ENCODE data around the gene MAP7D2.
"Not testable (repeated sequence)": the region's sequence is repeated elsewhere in the genome, so short reads cannot be mapped to it uniquely, and the experiment has no call there.

The MAP7D2 gene

DNA sequence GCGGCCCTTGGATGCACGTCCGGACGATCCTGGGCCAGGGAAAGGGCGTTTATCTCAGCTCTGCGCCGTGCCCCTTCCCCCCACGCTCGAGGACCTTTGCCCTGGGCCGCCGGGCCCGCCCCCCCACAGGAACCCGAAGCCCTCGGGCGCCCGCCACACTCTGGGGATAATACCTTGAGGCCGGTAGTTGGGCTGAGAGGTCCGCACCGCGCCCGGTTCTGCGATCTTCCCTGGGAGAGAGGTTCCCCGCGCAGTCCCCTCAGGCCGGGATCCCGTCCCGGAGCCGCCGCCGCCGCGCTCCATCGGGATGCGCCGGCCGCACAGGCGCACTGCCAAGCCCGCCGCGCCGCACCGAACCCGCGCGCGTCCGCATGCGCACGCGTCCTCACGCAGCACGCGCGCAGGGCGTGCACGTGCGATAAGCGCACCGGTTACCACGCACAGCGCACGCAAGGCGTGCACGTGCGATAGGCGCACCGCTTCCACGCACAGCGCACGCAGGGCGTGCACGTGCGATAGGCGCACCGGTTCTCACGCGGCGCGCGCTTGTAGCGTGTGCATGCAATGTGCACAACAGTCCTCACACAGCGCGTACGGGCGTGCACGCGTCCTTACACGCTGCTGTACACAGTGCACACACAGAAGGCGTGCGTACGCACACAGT, at the start of gene MAP7D2:
Gene MAP7D2 (minus strand): TSS at position 331 of the 664 bp plus-strand sequence. CDS start 28 bp downstream, at position 303.
- Histone ChIP-seq H3K4me1 (ENCODE audit: insufficient read depth, poor library complexity, severe bottlenecking) (no peaks in the 10 kb centered on the region), H3K9me3 (ENCODE audit: severe bottlenecking) (no peaks in the 10 kb centered on the region), H3K27me3 (ENCODE audit: insufficient read depth, poor library complexity, severe bottlenecking) (no peaks in the 10 kb centered on the region), H3K27ac (ENCODE audit: poor library complexity, severe bottlenecking) (no peak within 1 kb of the TSS), H3K4me3 (ENCODE audit: severe bottlenecking) (peak within 1 kb of the TSS; percentile 35), H3K36me3 (ENCODE audit: low read depth) (no peaks in the 10 kb centered on the region)
- ATAC-seq (ENCODE audit: low read depth), result peak; percentile 44; the same call in 2 of the 3 replicates
- TF ChIP-seq, protein P1, sequence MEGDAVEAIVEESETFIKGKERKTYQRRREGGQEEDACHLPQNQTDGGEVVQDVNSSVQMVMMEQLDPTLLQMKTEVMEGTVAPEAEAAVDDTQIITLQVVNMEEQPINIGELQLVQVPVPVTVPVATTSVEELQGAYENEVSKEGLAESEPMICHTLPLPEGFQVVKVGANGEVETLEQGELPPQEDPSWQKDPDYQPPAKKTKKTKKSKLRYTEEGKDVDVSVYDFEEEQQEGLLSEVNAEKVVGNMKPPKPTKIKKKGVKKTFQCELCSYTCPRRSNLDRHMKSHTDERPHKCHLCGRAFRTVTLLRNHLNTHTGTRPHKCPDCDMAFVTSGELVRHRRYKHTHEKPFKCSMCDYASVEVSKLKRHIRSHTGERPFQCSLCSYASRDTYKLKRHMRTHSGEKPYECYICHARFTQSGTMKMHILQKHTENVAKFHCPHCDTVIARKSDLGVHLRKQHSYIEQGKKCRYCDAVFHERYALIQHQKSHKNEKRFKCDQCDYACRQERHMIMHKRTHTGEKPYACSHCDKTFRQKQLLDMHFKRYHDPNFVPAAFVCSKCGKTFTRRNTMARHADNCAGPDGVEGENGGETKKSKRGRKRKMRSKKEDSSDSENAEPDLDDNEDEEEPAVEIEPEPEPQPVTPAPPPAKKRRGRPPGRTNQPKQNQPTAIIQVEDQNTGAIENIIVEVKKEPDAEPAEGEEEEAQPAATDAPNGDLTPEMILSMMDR (IDR thresholded peaks at IDR 0.05; ENCODE audit: poor library complexity, severe bottlenecking), result no peak
- DNase-seq (ENCODE audit: low spot score), result no peak

DNA sequence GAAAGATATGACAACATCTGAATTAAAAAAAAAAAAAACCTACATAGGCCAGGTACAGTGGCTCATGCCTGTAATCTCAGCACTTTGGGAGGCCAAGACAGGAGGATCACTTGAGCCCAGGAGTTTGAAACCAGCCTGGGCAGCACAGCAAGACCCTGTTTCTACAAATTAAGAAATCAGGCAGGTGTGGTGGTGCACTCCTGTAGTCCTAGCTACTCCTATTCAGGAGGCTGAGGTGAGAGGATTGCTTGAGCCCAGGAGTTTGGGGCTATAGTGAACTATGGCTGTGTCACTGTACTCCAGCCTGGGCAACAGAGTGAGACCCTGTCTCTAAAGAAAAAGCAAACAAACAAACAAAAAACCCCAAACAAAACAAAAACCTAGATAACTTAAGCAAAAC, 45.8 kb upstream of the MAP7D2 start:
- ATAC-seq (ENCODE audit: low read depth); H3K27me3 ChIP-seq (ENCODE audit: insufficient read depth, poor library complexity, severe bottlenecking); H3K9me3 ChIP-seq (ENCODE audit: severe bottlenecking); H3K4me3 ChIP-seq (ENCODE audit: severe bottlenecking); DNase-seq (ENCODE audit: low spot score); H3K36me3 ChIP-seq (ENCODE audit: low read depth); H3K27ac ChIP-seq (ENCODE audit: poor library complexity, severe bottlenecking); H3K4me1 ChIP-seq (ENCODE audit: insufficient read depth, poor library complexity, severe bottlenecking): not testable (repeated sequence)

DNA sequence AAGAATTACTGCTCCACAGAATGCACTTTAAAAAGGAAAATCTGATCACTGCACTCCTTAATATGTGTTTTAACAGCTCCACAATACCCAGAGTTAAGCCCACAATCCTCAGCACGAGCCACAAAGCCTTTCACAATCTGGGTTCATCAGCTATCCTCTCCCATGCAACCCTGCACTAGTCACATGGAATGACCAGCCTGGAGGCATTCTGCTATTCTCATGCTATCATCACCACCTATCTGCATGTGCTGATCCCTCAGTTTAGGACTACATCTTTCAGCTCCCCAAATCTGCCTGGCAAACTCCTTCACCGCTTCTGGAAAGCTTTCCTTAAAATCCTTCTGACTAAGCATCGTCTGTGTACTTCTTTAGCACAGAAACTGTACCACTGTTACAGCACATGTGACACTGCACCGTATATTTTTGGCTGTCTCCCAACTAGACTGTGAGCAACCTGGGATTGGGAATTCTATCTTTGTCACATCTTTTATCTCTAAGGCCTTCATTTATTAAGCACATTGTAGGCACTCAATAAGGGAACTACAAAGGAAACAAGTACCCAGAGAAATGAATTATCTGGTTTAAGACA, 43.2 kb upstream of the MAP7D2 start:
- no peak overlapping the region for H3K4me3 ChIP-seq (ENCODE audit: severe bottlenecking)
- DNase-seq (ENCODE audit: low spot score) (no peak), ATAC-seq (ENCODE audit: low read depth) (no peak)
- TF ChIP-seq, protein P1 (IDR thresholded peaks at IDR 0.05; ENCODE audit: poor library complexity, severe bottlenecking), result no peak
- H3K27me3 ChIP-seq (ENCODE audit: insufficient read depth, poor library complexity, severe bottlenecking), result no peaks in the 10 kb centered on the region
- no peak overlapping the region for H3K27ac ChIP-seq (ENCODE audit: poor library complexity, severe bottlenecking)
- H3K4me1 ChIP-seq (ENCODE audit: insufficient read depth, poor library complexity, severe bottlenecking), result no peaks in the 10 kb centered on the region
- peaks cover 7% of the 10 kb centered on the region; the same call in 1 of the 2 replicates for H3K36me3 ChIP-seq (ENCODE audit: low read depth)
- no peaks in the 10 kb centered on the region for H3K9me3 ChIP-seq (ENCODE audit: severe bottlenecking)

DNA sequence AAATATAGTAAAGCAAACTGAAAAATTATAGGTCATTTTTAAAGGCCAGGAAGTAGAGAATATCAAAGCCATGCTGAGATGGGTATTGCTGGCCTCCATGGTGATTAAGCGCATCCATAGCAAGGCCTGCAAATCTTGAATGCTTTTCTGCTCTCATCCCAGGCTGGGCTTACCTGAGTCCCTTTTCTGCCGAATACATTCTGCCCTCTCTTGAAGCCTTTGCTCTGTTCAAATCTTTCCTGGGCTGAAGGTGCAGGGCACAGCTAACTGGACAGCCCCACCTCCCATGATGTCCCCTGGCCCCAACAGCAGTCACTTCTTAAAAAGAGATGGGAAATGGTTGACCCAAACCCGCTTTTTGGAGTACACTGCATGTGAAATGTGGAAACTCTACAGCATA, 35.0 kb upstream of the MAP7D2 start:
- ATAC-seq (ENCODE audit: low read depth), result no peak
- DNase-seq (ENCODE audit: low spot score), result no peak
- Histone ChIP-seq H3K27me3 (ENCODE audit: insufficient read depth, poor library complexity, severe bottlenecking) (no peaks in the 10 kb centered on the region), H3K9me3 (ENCODE audit: severe bottlenecking) (no peaks in the 10 kb centered on the region), H3K36me3 (ENCODE audit: low read depth) (peaks cover 8% of the 10 kb centered on the region; the same call in 1 of the 2 replicates), H3K4me3 (ENCODE audit: severe bottlenecking) (no peak overlapping the region), H3K27ac (ENCODE audit: poor library complexity, severe bottlenecking) (no peak overlapping the region), H3K4me1 (ENCODE audit: insufficient read depth, poor library complexity, severe bottlenecking) (no peaks in the 10 kb centered on the region)
- TF ChIP-seq, protein P1 (IDR thresholded peaks at IDR 0.05; ENCODE audit: poor library complexity, severe bottlenecking), result no peak

DNA sequence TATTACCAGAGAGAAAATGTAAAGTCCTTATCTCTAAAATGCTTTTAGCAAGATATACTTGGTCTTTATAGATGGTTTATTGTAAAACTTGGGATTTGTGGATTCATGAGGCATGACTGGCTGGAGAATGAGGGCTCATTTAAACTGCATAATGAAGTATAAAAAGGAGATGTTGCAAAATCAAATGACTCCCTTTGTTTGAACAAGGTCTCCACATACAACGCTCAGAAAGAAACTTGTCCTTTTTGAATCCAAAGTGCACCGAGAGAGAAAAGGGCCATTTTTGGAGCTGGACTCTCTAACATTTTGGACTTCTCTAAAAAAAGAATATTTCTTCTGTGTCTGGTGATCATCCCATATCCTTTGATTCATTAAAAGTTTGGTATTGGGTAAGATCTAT, 32.6 kb upstream of the MAP7D2 start:
- Histone ChIP-seq H3K27me3 (ENCODE audit: insufficient read depth, poor library complexity, severe bottlenecking) (no peaks in the 10 kb centered on the region), H3K27ac (ENCODE audit: poor library complexity, severe bottlenecking) (no peak overlapping the region), H3K36me3 (ENCODE audit: low read depth) (peaks cover 2% of the 10 kb centered on the region; the same call in 1 of the 2 replicates), H3K9me3 (ENCODE audit: severe bottlenecking) (no peaks in the 10 kb centered on the region), H3K4me1 (ENCODE audit: insufficient read depth, poor library complexity, severe bottlenecking) (no peaks in the 10 kb centered on the region), H3K4me3 (ENCODE audit: severe bottlenecking) (no peak overlapping the region)
- TF ChIP-seq, protein P1 (IDR thresholded peaks at IDR 0.05; ENCODE audit: poor library complexity, severe bottlenecking), result no peak
- no peak for DNase-seq (ENCODE audit: low spot score)
- no peak for ATAC-seq (ENCODE audit: low read depth)

Data from RWPE2 (cell line).